MCF 10A (cell line): ENCODE results near the gene CASKIN1. TPM values are rescaled to one million over a fixed set of nuclear protein-coding genes. Genes with fewer than 3 reads are reported as not detected.

Experiments used
- BruUV-seq: library from RNA; stranded (reverse); fragments of 400-500 nt; replicated peaks from 2 replicates; lab custom pipeline; 2021; lab: Mats Ljungman, UMichigan
- CTCF ChIA-PET: fragments of 300-600 bp; sonication (Branson Sonifier 250); formaldehyde crosslinking; extraction: SDS; loops from one replicate; lab custom pipeline; 2021; ENCODE audit warnings: antibody characterized with exemption, inconsistent platforms; lab: Yijun Ruan, JAX
- POLR2A ChIA-PET: fragments of 300-600, 350-650 bp; sonication (Branson Sonifier 250); formaldehyde crosslinking; extraction: SDS; loops from one replicate; lab custom pipeline; 2020; ENCODE audit warnings: antibody characterized with exemption, inconsistent platforms; lab: Yijun Ruan, JAX
- DNase-seq: peaks from one replicate; pipeline ENCODE4 v3.0.0-alpha.2; 2018; ENCODE audit not compliant: unreplicated experiment
- H3K27ac Mint-ChIP-seq: one replicate; pipeline ENCODE4 v1.8.0; 2022; ENCODE audit warnings: mild to moderate bottlenecking, low read depth, mixed read lengths; ENCODE audit not compliant: unreplicated experiment
- H3K27me3 Mint-ChIP-seq: one replicate; pipeline ENCODE4 v1.8.0; 2022; ENCODE audit warnings: mixed read lengths; ENCODE audit not compliant: insufficient read depth, unreplicated experiment
- H3K36me3 Mint-ChIP-seq: one replicate; pipeline ENCODE4 v1.8.0; 2022; ENCODE audit warnings: mild to moderate bottlenecking, moderate library complexity, mixed read lengths; ENCODE audit not compliant: insufficient read depth, unreplicated experiment
- H3K4me1 Mint-ChIP-seq: one replicate; pipeline ENCODE4 v1.8.0; 2022; ENCODE audit warnings: mixed read lengths; ENCODE audit not compliant: insufficient read depth, unreplicated experiment
- H3K4me3 Mint-ChIP-seq: one replicate; pipeline ENCODE4 v1.8.0; 2022; ENCODE audit warnings: mild to moderate bottlenecking, moderate library complexity, mixed read lengths; ENCODE audit not compliant: unreplicated experiment
- H3K9me3 Mint-ChIP-seq: one replicate; pipeline ENCODE4 v1.8.0; 2022; ENCODE audit warnings: mixed read lengths; ENCODE audit not compliant: unreplicated experiment
- intact Hi-C: fragments of 100-400 bp; cut with micrococcal nuclease; formaldehyde crosslinking; loops from 2 replicates; pipeline ENCODE4 v1.14.1; 2022
- total RNA-seq: library from RNA; stranded (reverse); gene quantifications from 2 replicates; pipeline ENCODE4 v1.2.3, GENCODE V29; 2022
- TF ChIP-seq, protein P1 (sequence below): fragments of 200-600 bp; IDR thresholded peaks from one replicate; pipeline ENCODE4 v1.8.0; 2022; ENCODE audit warnings: antibody characterized with exemption, mild to moderate bottlenecking; ENCODE audit not compliant: unreplicated experiment

CASKIN1 gene
- total RNA-seq, 1 experiment from 2014 or later, result 0.14 TPM

- H3K36me3 Mint-ChIP-seq, result peaks cover 32% of the 10 kb centered on the region
- peaks cover 38% of the 10 kb centered on the region for H3K4me1 Mint-ChIP-seq
Measured at GRCh38 chr16:2159175-2159838, 37.1 kb downstream of the CASKIN1 start.

GRCh38 chr16:2158262-2158638, 38.2 kb downstream of the CASKIN1 start:
- ChIA-PET POLR2A (interaction anchor here (0.6 to 1.2 kb wide), 3 partner anchors 66 to 193 kb away, joined by 3 to 5 read pairs (median 4); partner anchors contain the start of genes ECI1 and RPS2), CTCF (no interaction called here)
- TF ChIP-seq, protein P1, sequence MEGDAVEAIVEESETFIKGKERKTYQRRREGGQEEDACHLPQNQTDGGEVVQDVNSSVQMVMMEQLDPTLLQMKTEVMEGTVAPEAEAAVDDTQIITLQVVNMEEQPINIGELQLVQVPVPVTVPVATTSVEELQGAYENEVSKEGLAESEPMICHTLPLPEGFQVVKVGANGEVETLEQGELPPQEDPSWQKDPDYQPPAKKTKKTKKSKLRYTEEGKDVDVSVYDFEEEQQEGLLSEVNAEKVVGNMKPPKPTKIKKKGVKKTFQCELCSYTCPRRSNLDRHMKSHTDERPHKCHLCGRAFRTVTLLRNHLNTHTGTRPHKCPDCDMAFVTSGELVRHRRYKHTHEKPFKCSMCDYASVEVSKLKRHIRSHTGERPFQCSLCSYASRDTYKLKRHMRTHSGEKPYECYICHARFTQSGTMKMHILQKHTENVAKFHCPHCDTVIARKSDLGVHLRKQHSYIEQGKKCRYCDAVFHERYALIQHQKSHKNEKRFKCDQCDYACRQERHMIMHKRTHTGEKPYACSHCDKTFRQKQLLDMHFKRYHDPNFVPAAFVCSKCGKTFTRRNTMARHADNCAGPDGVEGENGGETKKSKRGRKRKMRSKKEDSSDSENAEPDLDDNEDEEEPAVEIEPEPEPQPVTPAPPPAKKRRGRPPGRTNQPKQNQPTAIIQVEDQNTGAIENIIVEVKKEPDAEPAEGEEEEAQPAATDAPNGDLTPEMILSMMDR, result no peak
- Mint-ChIP-seq H3K27me3 (no peaks in the 10 kb centered on the region), H3K4me1 (peaks cover 35% of the 10 kb centered on the region), H3K36me3 (peaks cover 38% of the 10 kb centered on the region), H3K4me3 (peak overlapping the region; percentile 96), H3K27ac (peak overlapping the region; percentile 82), H3K9me3 (no peaks in the 10 kb centered on the region)
- DNase-seq, result no peak
- intact Hi-C loops, result no loop called here
- BruUV-seq, result no TSS peak

More at GRCh38 chr16:2159175-2159838, 37.1 kb downstream of the CASKIN1 start:
- TF ChIP-seq, protein P1, result no peak
- Mint-ChIP-seq H3K27me3 (no peaks in the 10 kb centered on the region), H3K4me3 (peak overlapping the region; percentile 47), H3K27ac (peak overlapping the region; percentile 82), H3K9me3 (no peaks in the 10 kb centered on the region)
- POLR2A ChIA-PET, result interaction anchor here (0.6 to 1.2 kb wide), 5 partner anchors 23 to 373 kb away, joined by 3 to 5 read pairs (median 3); partner anchors contain the start of genes ECI1 and PKD1
- intact Hi-C loops, result no loop called here
- BruUV-seq, result no TSS peak
- peak; percentile 39 for DNase-seq
- CTCF ChIA-PET, result interaction anchor here (0.5 kb wide), 1 partner anchor 33 kb away, joined by 4 read pairs; no protein-coding TSS in a partner anchor

- H3K4me3 Mint-ChIP-seq, result peak overlapping the region; percentile 96
- no peak for DNase-seq
- H3K27me3 Mint-ChIP-seq, result no peaks in the 10 kb centered on the region
- no peaks in the 10 kb centered on the region for H3K9me3 Mint-ChIP-seq
- TF ChIP-seq, protein P1, result no peak
- H3K27ac Mint-ChIP-seq, result peak overlapping the region; percentile 82
- intact Hi-C loops, result no loop called here
- H3K36me3 Mint-ChIP-seq, result peaks cover 42% of the 10 kb centered on the region
- no TSS peak for BruUV-seq
- H3K4me1 Mint-ChIP-seq, result peaks cover 31% of the 10 kb centered on the region
- POLR2A ChIA-PET, result interaction anchor here (0.6 to 1.2 kb wide), 6 partner anchors 9 to 193 kb away, joined by 3 to 5 read pairs (median 3); partner anchors contain the start of genes ECI1 and RPS2
- CTCF ChIA-PET, result interaction anchor here (0.6 to 0.7 kb wide), 2 partner anchors 49 to 150 kb away, joined by 3 read pairs; no protein-coding TSS in a partner anchor
Measured at GRCh38 chr16:2157480-2158261, 38.7 kb downstream of the CASKIN1 start.

DNA sequence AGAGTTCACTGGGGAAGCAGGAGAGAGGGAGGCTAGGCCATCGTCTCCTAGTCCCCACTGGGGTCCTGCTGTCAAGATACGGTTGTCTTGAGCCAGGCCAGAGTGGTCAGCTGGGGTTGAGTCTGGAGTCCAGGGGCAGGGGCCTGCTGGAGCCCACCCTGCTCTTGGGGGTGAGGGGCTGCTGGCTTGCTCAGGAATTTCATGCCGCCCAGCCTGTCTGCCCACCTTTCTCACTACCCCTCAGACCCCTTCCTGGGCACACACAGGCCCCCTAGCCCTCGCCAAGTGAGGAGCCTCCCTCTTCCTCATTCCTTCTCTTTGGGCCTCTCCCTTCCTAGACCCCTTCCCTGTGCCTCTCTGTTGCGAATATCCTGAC, 39.6 kb downstream of the CASKIN1 start:
- H3K9me3 Mint-ChIP-seq, result no peaks in the 10 kb centered on the region
- no peaks in the 10 kb centered on the region for H3K27me3 Mint-ChIP-seq
- peak overlapping the region; percentile 82 for H3K27ac Mint-ChIP-seq
- H3K4me3 Mint-ChIP-seq, result peak overlapping the region; percentile 96
- no peak for DNase-seq
- H3K36me3 Mint-ChIP-seq, result peaks cover 48% of the 10 kb centered on the region
- peaks cover 27% of the 10 kb centered on the region for H3K4me1 Mint-ChIP-seq
- BruUV-seq, result no TSS peak
- ChIA-PET CTCF (no interaction called here), POLR2A (interaction anchor here (0.8 to 2.8 kb wide), 6 partner anchors 10 to 112 kb away, joined by 3 to 34 read pairs (median 10); partner anchors contain the start of genes NTHL1, PGP and TSC2)
- intact Hi-C loops, result no loop called here
- TF ChIP-seq, protein P1, result no peak
